Measurements from ENCODE around the gene SLCO4A1.

DNA sequence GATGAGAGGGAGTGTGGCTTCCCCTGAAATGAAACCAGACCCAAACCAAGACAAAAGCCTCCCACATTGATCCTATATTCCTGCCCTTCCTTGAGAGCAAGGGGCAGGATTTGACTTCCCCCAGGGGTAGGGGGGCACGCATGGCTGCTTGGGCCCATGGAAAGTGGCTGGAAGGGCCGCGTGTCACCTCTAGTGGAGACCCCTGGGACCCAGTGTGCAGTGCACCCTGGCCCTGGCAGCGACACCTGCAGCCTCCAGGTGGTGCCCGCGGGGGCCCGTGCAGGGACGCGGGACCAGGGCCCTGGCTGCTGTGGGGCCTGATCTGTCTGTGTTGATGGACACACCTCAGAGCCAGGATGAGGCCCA lies 18.0 kb upstream of the SLCO4A1 start:
- TF ChIP-seq POLR2A (IDR thresholded peaks at IDR 0.05; ENCODE audit: low read length), result no peak
- TF ChIP-seq GATA1 (IDR thresholded peaks at IDR 0.05; ENCODE audit: low read depth, low read length), result no peak
